PC-3 (cell line): ENCODE results near the gene GLB1L. TPM values are rescaled to one million over a fixed set of nuclear protein-coding genes. Genes with fewer than 3 reads are reported as not detected.

Experiments used
- ATAC-seq: fragments of 200-7000 bp; cut with Tn5 transposase; 2 replicates; pipeline ENCODE4 v1.9.1; 2020; ENCODE audit warnings: mild to moderate bottlenecking, moderate library complexity
- BruUV-seq: library from RNA; stranded (reverse); fragments of 400-500 nt; replicated peaks from 2 replicates; lab custom pipeline; 2021; lab: Mats Ljungman, UMichigan
- CTCF ChIA-PET: fragments of 300-600 bp; sonication (Branson Sonifier 250); formaldehyde crosslinking; loops from one replicate; lab custom pipeline; 2022; ENCODE audit warnings: antibody characterized with exemption; lab: Charles Lee
- POLR2A ChIA-PET: fragments of 300-600 bp; sonication (Branson Sonifier 250); formaldehyde crosslinking; loops from one replicate; lab custom pipeline; 2022; ENCODE audit warnings: antibody characterized with exemption; ENCODE audit not compliant: unreplicated experiment; lab: Charles Lee
- DNase-seq: peaks from one replicate; pipeline ENCODE4 v3.0.0-alpha.2; 2015
- H2AFZ ChIP-seq: fragments of 300-600 bp; sonication (generic); 2 replicates; pipeline ENCODE4 v1.6.0; 2016; ENCODE audit warnings: antibody characterized with exemption, low read length
- H3F3A ChIP-seq: fragments of 300-600 bp; sonication (generic); one replicate; pipeline ENCODE4 v1.6.0; 2017; ENCODE audit warnings: antibody characterized with exemption, low read length, control low read depth, mild to moderate bottlenecking; ENCODE audit not compliant: unreplicated experiment
- H3K27ac ChIP-seq: fragments of 300-600 bp; sonication (generic); 2 replicates; pipeline ENCODE4 v1.5.1; 2016; ENCODE audit warnings: mild to moderate bottlenecking, low read length
- H3K27me3 ChIP-seq: fragments of 300-600 bp; sonication (generic); 2 replicates; pipeline ENCODE4 v1.6.1; 2016; ENCODE audit warnings: low read length, mixed read lengths
- H3K36me3 ChIP-seq: fragments of 300-600 bp; sonication (generic); 2 replicates; pipeline ENCODE4 v1.6.1; 2016; ENCODE audit warnings: low read depth, mixed run types, low read length, mixed read lengths
- H3K4me1 ChIP-seq: fragments of 300-600 bp; sonication (generic); 2 replicates; pipeline ENCODE4 v1.5.1; 2016; ENCODE audit warnings: low read length; ENCODE audit not compliant: insufficient read depth
- H3K4me2 ChIP-seq: fragments of 300-600 bp; sonication (generic); 2 replicates; pipeline ENCODE4 v1.6.0; 2016; ENCODE audit warnings: low read length
- H3K4me3 ChIP-seq: fragments of 300-600 bp; sonication (generic); 2 replicates; pipeline ENCODE4 v1.5.1; 2016; ENCODE audit warnings: mild to moderate bottlenecking, low read length, mixed read lengths
- H3K79me2 ChIP-seq: fragments of 300-600 bp; sonication (generic); 2 replicates; pipeline ENCODE4 v1.6.1; 2017; ENCODE audit warnings: low read length, mixed read lengths
- H3K9ac ChIP-seq: fragments of 300-600 bp; sonication (generic); 2 replicates; pipeline ENCODE4 v1.6.0; 2016; ENCODE audit warnings: mild to moderate bottlenecking, low read length
- H3K9me2 ChIP-seq: fragments of 300-600 bp; sonication (generic); replicated peaks from 2 replicates; pipeline ENCODE4 v1.6.1; 2016; ENCODE audit warnings: mixed run types, low read length, mixed read lengths
- H3K9me3 ChIP-seq: fragments of 300-600 bp; sonication (generic); 2 replicates; pipeline ENCODE4 v1.6.1; 2016; ENCODE audit warnings: low read length, mixed read lengths
- H4K20me1 ChIP-seq: fragments of 300-600 bp; sonication (generic); 2 replicates; pipeline ENCODE4 v1.6.1; 2016; ENCODE audit warnings: low read length, mixed read lengths
- EZH2 ChIP-seq: fragments of 300-600 bp; sonication (generic); IDR thresholded peaks from one replicate; pipeline ENCODE4 v1.6.1; 2017; ENCODE audit warnings: antibody characterized with exemption, mild to moderate bottlenecking, low read length; ENCODE audit not compliant: unreplicated experiment
- EZH2phosphoT487 ChIP-seq: fragments of 300-600 bp; sonication (generic); IDR thresholded peaks from 2 replicates; pipeline ENCODE4 v1.6.1; 2018; ENCODE audit warnings: mild to moderate bottlenecking, antibody characterized with exemption, low read length, borderline replicate concordance
- intact Hi-C: fragments of 100-400 bp; cut with micrococcal nuclease; formaldehyde crosslinking; loops from 2 replicates; pipeline ENCODE4 v1.9.0; 2023
- microRNA-seq: library from miRNA; unstranded; fragments of <30 nt; microRNA quantifications from one replicate; pipeline ENCODE4 v1.1.0, GENCODE V29; 2020; ENCODE audit not compliant: unreplicated experiment
- total RNA-seq: library from RNA; depleted of rRNA; stranded (reverse); fragments of >200 nt; gene quantifications from 2 replicates; pipeline ENCODE4 v1.2.3, GENCODE V29; 2014; rRNA removed
- TF ChIP-seq, protein P1 (sequence below): fragments of 300-600 bp; sonication (generic); conservative IDR thresholded peaks from 2 replicates; pipeline ENCODE4 v1.5.1; 2017; ENCODE audit warnings: antibody characterized with exemption, low read depth, mild to moderate bottlenecking, low read length

The GLB1L gene
- total RNA-seq, 1 experiment from 2014 or later, result 6.0 TPM

GRCh38 chr2:219197388-219197787 is 47.9 kb downstream of the GLB1L start:
- Histone ChIP-seq H3K36me3 (no peaks in the 10 kb centered on the region), H3F3A (no peaks in the 10 kb centered on the region), H3K4me2 (no peak overlapping the region), H3K27ac (no peak overlapping the region), H4K20me1 (no peaks in the 10 kb centered on the region), H2AFZ (no peak overlapping the region), H3K4me3 (no peak overlapping the region), H3K9ac (no peak overlapping the region), H3K4me1 (no peaks in the 10 kb centered on the region), H3K9me3 (no peaks in the 10 kb centered on the region), H3K79me2 (no peaks in the 10 kb centered on the region), H3K9me2 (no peaks in the 10 kb centered on the region), H3K27me3 (no peaks in the 10 kb centered on the region)
- DNase-seq (peak; percentile 0), ATAC-seq (no peak)
- ChIA-PET POLR2A (no interaction called here), CTCF (no interaction called here)
- TF ChIP-seq, protein P1, sequence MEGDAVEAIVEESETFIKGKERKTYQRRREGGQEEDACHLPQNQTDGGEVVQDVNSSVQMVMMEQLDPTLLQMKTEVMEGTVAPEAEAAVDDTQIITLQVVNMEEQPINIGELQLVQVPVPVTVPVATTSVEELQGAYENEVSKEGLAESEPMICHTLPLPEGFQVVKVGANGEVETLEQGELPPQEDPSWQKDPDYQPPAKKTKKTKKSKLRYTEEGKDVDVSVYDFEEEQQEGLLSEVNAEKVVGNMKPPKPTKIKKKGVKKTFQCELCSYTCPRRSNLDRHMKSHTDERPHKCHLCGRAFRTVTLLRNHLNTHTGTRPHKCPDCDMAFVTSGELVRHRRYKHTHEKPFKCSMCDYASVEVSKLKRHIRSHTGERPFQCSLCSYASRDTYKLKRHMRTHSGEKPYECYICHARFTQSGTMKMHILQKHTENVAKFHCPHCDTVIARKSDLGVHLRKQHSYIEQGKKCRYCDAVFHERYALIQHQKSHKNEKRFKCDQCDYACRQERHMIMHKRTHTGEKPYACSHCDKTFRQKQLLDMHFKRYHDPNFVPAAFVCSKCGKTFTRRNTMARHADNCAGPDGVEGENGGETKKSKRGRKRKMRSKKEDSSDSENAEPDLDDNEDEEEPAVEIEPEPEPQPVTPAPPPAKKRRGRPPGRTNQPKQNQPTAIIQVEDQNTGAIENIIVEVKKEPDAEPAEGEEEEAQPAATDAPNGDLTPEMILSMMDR, result no peak
- TF ChIP-seq EZH2 (no peak), EZH2phosphoT487 (no peak)
- intact Hi-C loops, result no loop called here
- no TSS peak for BruUV-seq

DNA sequence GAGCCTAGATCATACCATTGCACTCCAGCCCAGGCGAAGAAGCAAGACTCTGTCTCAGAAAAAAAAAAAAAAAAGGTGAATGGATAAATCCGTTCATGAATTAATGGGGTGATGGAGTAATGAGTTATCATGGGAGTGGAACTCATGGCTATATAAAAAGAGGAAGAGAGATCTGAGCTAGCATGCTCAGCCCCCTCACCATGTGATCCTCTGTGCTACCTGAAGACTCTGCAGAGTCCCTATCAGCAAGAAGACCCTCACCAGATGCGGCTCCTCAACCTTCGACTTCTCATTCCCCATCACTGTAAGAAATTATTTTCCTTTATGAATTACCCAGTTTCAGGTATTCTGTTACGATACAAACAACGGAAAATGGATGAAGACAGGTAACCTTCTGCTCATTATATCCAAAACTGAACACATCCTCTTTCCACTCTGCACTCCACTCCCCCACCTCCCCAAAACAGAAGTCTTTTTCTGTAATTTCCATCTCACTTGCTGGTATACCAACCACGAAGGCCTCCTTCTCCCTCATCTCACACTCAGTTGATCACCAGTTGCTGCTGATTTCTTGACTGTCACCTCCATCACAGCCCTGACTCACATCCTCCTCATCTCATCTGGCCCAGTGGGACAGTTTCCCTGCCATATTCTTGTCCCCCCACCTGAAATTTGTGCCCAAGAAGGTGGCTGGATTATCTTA is 58.3 kb downstream of the GLB1L start:
- Histone ChIP-seq H2AFZ (no peak overlapping the region), H3K9me3 (no peaks in the 10 kb centered on the region), H3K4me1 (no peaks in the 10 kb centered on the region), H3K9me2 (no peaks in the 10 kb centered on the region), H3K27ac (no peak overlapping the region), H4K20me1 (no peaks in the 10 kb centered on the region), H3K36me3 (no peaks in the 10 kb centered on the region; the same call in 1 of the 2 replicates), H3F3A (no peaks in the 10 kb centered on the region), H3K79me2 (no peaks in the 10 kb centered on the region), H3K9ac (no peak overlapping the region), H3K4me2 (no peak overlapping the region), H3K4me3 (no peak overlapping the region), H3K27me3 (no peaks in the 10 kb centered on the region)
- ChIA-PET POLR2A (no interaction called here), CTCF (no interaction called here)
- BruUV-seq, result no TSS peak
- DNase-seq (no peak), ATAC-seq (no peak)
- intact Hi-C loops, result no loop called here
- TF ChIP-seq EZH2phosphoT487, result no peak
- TF ChIP-seq, protein P1, result no peak

Small RNA genes lying within 50 kb of the gene (microRNA-seq; reads per million reads assigned to microRNA genes)
- not detected for gene MIR153-1

Other genes starting within 250 kb of the GLB1L start
- 0.17 and 0.18 TPM in 2 replicates for gene CFAP65, start 203.9 kb downstream of the GLB1L start, total RNA-seq
- gene IHH, start 184.5 kb downstream of the GLB1L start, total RNA-seq, result 0.07 TPM in 1 of 2 replicates, not detected in the other
- gene NHEJ1, start 84.6 kb downstream of the GLB1L start, total RNA-seq, result 16.7 and 18.5 TPM in 2 replicates
- gene SLC23A3, start 75.4 kb downstream of the GLB1L start, total RNA-seq, result 1.4 and 1.7 TPM in 2 replicates
- 38.2 and 44.0 TPM in 2 replicates for gene CNPPD1, start 68.5 kb downstream of the GLB1L start, total RNA-seq
- 61.0 and 87.2 TPM in 2 replicates for gene RETREG2, start 67.2 kb downstream of the GLB1L start, total RNA-seq
- gene ZFAND2B, start 38.7 kb downstream of the GLB1L start, total RNA-seq, result 47.5 and 49.5 TPM in 2 replicates
- 21.1 and 23.9 TPM in 2 replicates for gene ABCB6, start 26.5 kb downstream of the GLB1L start, total RNA-seq
- gene ATG9A, start 15.8 kb downstream of the GLB1L start, total RNA-seq, result 59.6 and 77.2 TPM in 2 replicates
- gene ANKZF1, start 15.6 kb downstream of the GLB1L start, total RNA-seq, result 67.9 and 78.5 TPM in 2 replicates
- gene STK16, start within 50 bp of the GLB1L start, total RNA-seq, result 13.8 and 16.3 TPM in 2 replicates
- gene TUBA4B, start 7.8 kb upstream of the GLB1L start, total RNA-seq, result not detected in 2 replicates
- gene TUBA4A, start 8.5 kb upstream of the GLB1L start, total RNA-seq, result 75.4 and 87.9 TPM in 2 replicates
- 62.3 and 98.4 TPM in 2 replicates for gene DNAJB2, start 33.9 kb upstream of the GLB1L start, total RNA-seq
- 0.07 TPM in 1 of 2 replicates, not detected in the other for gene PTPRN, start 64.0 kb upstream of the GLB1L start, total RNA-seq
- not detected in 2 replicates for gene RESP18, start 87.3 kb upstream of the GLB1L start, total RNA-seq
- gene DNPEP, start 142.5 kb upstream of the GLB1L start, total RNA-seq, result 86.2 and 114 TPM in 2 replicates
- not detected in 2 replicates for gene DES, start 172.9 kb upstream of the GLB1L start, total RNA-seq
- gene SPEG, start 189.4 kb upstream of the GLB1L start, total RNA-seq, result 30.7 and 45.2 TPM in 2 replicates